HEK293T (cell line): ENCODE measurements around the gene GZMM.

Source experiments
- CTCF ChIA-PET: fragments of 350-600 bp; formaldehyde crosslinking; extraction: SDS; loops from one replicate; lab custom pipeline; 2021; ENCODE audit warnings: antibody characterized with exemption, inconsistent platforms; lab: Yijun Ruan, JAX
- POLR2A ChIA-PET: fragments of 350-600 bp; formaldehyde crosslinking; extraction: SDS; loops from one replicate; lab custom pipeline; 2020; ENCODE audit warnings: antibody characterized with exemption, inconsistent platforms; lab: Yijun Ruan, JAX
- DNase-seq: peaks from one replicate; pipeline ENCODE4 v3.0.0; 2012; ENCODE audit warnings: mixed read lengths; ENCODE audit errors: extremely low spot score
- ARNT ChIP-seq: fragments of 450-650 bp; IDR thresholded peaks from 2 replicates; pipeline ENCODE4 v1.6.1; 2017; ENCODE audit warnings: mild to moderate bottlenecking
- BHLHE40 ChIP-seq: fragments of 450-650 bp; IDR thresholded peaks from 2 replicates; pipeline ENCODE4 v1.6.1; 2016; ENCODE audit warnings: mild to moderate bottlenecking, moderate library complexity, borderline replicate concordance
- CTBP1 ChIP-seq: fragments of 450-650 bp; IDR thresholded peaks from 2 replicates; pipeline ENCODE4 v1.6.1; 2016; ENCODE audit warnings: borderline replicate concordance
- ELF4 ChIP-seq: fragments of 450-650 bp; IDR thresholded peaks from 2 replicates; pipeline ENCODE4 v1.6.1; 2017; ENCODE audit warnings: antibody characterized with exemption
- FOXA1 ChIP-seq: fragments of 450-650 bp; IDR thresholded peaks from 2 replicates; pipeline ENCODE4 v1.6.1; 2016; ENCODE audit warnings: mild to moderate bottlenecking
- FOXK2 ChIP-seq: fragments of 450-650 bp; IDR thresholded peaks from 2 replicates; pipeline ENCODE4 v1.6.1; 2016; ENCODE audit warnings: mild to moderate bottlenecking
- FOXM1 ChIP-seq: fragments of 450-650 bp; IDR thresholded peaks from 2 replicates; pipeline ENCODE4 v1.6.1; 2017; ENCODE audit warnings: mild to moderate bottlenecking, borderline replicate concordance
- HDGF ChIP-seq: fragments of 450-650 bp; IDR thresholded peaks from 2 replicates; pipeline ENCODE4 v1.6.1; 2017; ENCODE audit warnings: antibody characterized with exemption, borderline replicate concordance
- L3MBTL2 ChIP-seq: fragments of 450-650 bp; conservative IDR thresholded peaks from 2 replicates; pipeline ENCODE4 v1.6.1; 2016; ENCODE audit warnings: mild to moderate bottlenecking
- LEF1 ChIP-seq: fragments of 450-650 bp; IDR thresholded peaks from 2 replicates; pipeline ENCODE4 v1.6.1; 2017; ENCODE audit warnings: mild to moderate bottlenecking, borderline replicate concordance
- NFRKB ChIP-seq: fragments of 450-650 bp; IDR thresholded peaks from 2 replicates; pipeline ENCODE4 v1.6.1; 2016; ENCODE audit warnings: mild to moderate bottlenecking, moderate library complexity
- SP1 ChIP-seq: fragments of 450-650 bp; IDR thresholded peaks from 2 replicates; pipeline ENCODE4 v1.6.1; 2017
- SUZ12 ChIP-seq: fragments of 450-650 bp; IDR thresholded peaks from 2 replicates; pipeline ENCODE4 v1.6.1; 2016; ENCODE audit warnings: mild to moderate bottlenecking
- TARDBP ChIP-seq: fragments of 450-650 bp; IDR thresholded peaks from 2 replicates; pipeline ENCODE4 v1.6.1; 2016
- ZNF384 ChIP-seq: fragments of 450-650 bp; IDR thresholded peaks from 2 replicates; pipeline ENCODE4 v1.6.1; 2016
- TF ChIP-seq, protein P1 (sequence below): fragments of 450-650 bp; IDR thresholded peaks from 2 replicates; pipeline ENCODE4 v1.6.1; 2016

GZMM gene

DNA sequence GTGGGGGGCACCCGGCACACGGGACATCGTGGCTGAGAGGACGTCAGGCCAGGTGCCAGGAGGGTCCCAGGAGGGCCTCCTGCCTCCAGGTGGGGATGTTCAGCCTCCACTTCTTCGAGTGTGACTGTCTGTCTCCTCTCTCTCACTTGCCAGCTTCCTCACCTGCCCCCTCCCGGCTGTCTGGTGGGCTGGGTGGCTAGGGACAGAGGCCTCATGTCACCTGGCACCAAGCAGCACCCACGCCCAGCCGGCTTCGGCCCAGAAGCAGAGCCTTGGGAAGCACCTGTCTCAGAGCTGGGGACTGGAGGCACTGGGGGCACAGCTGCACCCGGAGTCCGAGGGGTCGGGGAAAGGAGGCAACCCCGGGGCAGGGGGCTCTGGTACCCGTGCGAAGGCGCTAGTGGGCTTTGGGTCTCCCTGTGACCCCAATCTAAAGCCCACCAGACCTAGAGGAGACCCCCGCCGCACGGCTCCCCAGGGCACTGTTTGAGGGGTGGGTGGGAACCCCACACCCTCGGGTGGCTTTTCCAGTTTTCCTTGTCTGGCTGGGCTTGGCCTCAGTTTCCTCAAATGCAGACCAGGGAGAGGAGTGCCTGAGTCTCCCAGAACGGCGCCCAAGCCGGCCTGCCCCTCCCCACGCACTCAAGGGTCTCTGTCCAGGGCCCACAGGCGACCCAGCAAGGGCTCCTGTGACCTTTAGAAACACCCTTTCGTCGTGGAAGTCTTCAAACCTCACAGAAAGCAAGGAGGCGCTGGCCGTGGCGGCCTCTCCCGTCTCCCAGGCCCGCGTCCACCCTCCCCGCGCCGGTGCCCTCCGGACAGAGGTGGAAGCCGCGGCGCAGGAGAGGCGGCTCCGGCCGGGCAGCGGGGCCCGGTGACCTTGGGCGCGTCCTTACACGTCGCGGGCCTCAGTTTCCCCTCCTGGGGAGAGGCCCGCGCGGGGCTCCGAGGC lies 45.2 kb downstream of the GZMM start:
- POLR2A ChIA-PET = interaction anchor here (0.7 to 1.1 kb wide), 2 partner anchors 14 to 148 kb away, joined by 3 to 4 read pairs; no protein-coding TSS in a partner anchor
- TF ChIP-seq FOXA1 = no peak
- no peak for TF ChIP-seq SUZ12
- TF ChIP-seq NFRKB = no peak
- TF ChIP-seq ELF4 = no peak
- no peak for TF ChIP-seq L3MBTL2
- TF ChIP-seq CTBP1 = no peak
- no peak for DNase-seq
- CTCF ChIA-PET = no interaction called here

DNA sequence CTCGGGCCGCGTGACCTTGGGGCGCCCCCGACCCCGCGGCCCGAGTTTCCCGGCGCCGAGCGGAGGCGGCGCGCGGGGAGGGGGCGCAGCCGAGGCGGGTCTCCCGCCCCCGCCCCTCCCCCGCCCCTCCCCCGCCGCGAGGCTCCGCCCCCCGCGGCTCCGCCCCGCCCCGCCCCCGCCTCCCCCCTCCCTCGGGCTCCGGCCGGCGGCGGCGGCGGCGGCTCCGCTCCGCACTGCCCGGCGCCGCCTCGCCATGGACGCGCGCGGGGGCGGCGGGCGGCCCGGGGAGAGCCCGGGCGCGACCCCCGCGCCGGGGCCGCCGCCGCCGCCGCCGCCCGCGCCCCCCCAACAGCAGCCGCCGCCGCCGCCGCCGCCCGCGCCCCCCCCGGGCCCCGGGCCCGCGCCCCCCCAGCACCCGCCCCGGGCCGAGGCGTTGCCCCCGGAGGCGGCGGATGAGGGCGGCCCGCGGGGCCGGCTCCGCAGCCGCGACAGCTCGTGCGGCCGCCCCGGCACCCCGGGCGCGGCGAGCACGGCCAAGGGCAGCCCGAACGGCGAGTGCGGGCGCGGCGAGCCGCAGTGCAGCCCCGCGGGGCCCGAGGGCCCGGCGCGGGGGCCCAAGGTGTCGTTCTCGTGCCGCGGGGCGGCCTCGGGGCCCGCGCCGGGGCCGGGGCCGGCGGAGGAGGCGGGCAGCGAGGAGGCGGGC lies 46.0 kb downstream of the GZMM start, which contains the start of gene HCN2:
Gene HCN2 (plus strand): TSS at position 189 of the 703 bp plus-strand sequence. CDS start 65 bp downstream, at position 254.
- ChIA-PET CTCF (no interaction called here), POLR2A (no interaction called here)
- TF ChIP-seq FOXM1 (no peak), LEF1 (no peak), FOXA1 (no peak), SUZ12 (no peak), L3MBTL2 (no peak), CTBP1 (no peak), ARNT (no peak), ZNF384 (no peak), NFRKB (no peak), ELF4 (no peak), BHLHE40 (no peak), TARDBP (no peak), FOXK2 (no peak), SP1 (no peak), HDGF (no peak)
- TF ChIP-seq, protein P1, sequence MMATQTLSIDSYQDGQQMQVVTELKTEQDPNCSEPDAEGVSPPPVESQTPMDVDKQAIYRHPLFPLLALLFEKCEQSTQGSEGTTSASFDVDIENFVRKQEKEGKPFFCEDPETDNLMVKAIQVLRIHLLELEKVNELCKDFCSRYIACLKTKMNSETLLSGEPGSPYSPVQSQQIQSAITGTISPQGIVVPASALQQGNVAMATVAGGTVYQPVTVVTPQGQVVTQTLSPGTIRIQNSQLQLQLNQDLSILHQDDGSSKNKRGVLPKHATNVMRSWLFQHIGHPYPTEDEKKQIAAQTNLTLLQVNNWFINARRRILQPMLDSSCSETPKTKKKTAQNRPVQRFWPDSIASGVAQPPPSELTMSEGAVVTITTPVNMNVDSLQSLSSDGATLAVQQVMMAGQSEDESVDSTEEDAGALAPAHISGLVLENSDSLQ = no peak
- DNase-seq = peak; percentile 58

DNA sequence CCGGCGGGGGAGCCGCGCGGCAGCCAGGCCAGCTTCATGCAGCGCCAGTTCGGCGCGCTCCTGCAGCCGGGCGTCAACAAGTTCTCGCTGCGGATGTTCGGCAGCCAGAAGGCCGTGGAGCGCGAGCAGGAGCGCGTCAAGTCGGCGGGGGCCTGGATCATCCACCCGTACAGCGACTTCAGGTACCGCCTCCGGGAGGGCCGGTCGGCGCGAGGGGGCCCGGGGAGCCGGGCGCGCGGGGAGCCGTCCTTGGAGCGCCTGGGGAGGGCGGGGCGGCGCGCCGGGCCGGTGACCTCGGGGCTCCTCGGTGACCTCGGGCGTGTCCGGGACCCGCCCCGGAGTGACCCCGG lies 46.5 kb downstream of the GZMM start:
- CTCF ChIA-PET = no interaction called here
- POLR2A ChIA-PET = no interaction called here
- TF ChIP-seq, protein P1 = no peak
- TF ChIP-seq ARNT (no peak), FOXK2 (no peak), SP1 (no peak), TARDBP (no peak), FOXA1 (no peak), BHLHE40 (no peak), L3MBTL2 (no peak), LEF1 (no peak), ZNF384 (no peak), CTBP1 (no peak), ELF4 (no peak)
- no peak for DNase-seq

DNA sequence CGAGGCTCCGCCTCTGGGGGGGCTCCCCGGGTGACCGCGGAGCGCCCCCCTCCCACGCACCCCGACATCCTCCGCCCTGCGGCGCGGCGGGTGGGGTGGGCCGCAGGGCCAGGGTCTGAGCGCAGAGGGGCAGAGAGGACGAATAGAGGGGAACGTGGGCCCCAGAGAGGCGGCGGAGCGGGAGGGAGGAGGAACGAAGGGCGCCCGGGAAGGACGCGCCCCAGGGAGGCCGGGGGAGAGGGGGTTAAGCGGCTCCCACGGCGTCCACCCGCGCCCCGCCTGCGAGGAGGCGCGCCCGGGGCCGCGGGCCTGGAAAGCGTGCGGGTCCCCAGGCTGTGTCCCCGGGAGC lies 46.9 kb downstream of the GZMM start:
- TF ChIP-seq, protein P1 = no peak
- TF ChIP-seq CTBP1 = no peak
- ChIA-PET POLR2A (no interaction called here), CTCF (no interaction called here)
- no peak for DNase-seq

DNA sequence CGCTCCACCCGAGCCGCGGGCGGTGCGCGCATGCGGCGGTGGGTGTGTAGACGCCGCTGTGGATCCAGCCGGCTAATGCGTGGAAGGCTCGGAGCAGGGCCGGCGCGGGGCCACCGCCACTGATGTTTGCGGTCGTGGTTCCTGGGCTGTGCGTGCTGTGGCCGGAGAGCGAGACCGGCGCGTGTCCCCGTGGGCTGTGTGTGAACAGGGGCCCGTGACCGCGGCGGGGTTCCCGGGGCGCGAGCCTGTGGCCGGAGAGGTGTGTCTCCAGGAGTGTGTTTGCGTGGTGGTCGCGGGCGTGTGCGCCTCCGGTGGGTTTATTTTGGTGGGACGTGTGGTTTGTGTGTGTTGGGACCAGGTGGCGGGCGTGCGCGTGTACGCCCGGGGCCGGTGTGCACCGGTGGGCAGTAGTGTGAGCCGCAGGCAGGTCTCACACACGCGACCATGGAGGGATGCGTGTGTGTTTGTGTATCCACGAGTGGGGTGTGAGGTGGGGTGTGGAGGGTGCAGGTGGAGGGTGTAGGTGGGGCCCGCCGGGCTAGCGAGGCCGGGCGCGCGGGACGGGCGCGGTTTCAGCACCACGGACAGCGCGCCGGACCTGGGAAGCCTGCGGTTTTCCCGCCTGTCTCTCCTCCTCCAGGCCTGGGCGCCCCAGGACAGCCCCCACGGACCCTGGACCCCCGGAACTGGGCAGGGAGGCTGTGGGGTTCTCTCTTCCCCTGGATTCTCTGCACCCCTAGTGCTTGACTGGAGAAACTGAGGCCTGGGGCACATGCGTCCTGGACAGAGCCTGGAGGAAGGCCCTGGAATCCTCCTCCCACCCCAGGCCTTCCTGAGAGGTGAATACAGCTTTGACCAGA lies 47.5 kb downstream of the GZMM start:
- TF ChIP-seq FOXM1 (no peak), NFRKB (no peak), ELF4 (no peak), BHLHE40 (no peak), SUZ12 (no peak), LEF1 (no peak), FOXK2 (no peak), SP1 (no peak), ZNF384 (no peak), L3MBTL2 (no peak), ARNT (no peak), TARDBP (no peak), FOXA1 (no peak), CTBP1 (no peak), HDGF (no peak)
- TF ChIP-seq, protein P1 = no peak
- ChIA-PET CTCF (no interaction called here), POLR2A (no interaction called here)
- no peak for DNase-seq
